GM12801 (cell line): ENCODE data around the gene CEP72.

Experiments
- CTCF ChIP-seq: IDR thresholded peaks from one replicate; pipeline ENCODE4 v1.5.1; 2011; ENCODE audit warnings: control low read depth; ENCODE audit not compliant: insufficient read length; ENCODE audit errors: extremely low read depth

Gene CEP72

GRCh38 chr5:671459-672328 lies 59.6 kb downstream of the CEP72 start:
- no peak for TF ChIP-seq CTCF

- no peak for TF ChIP-seq CTCF
These were observed 60.4 kb downstream of the CEP72 start for GRCh38 chr5:672329-673160.

DNA sequence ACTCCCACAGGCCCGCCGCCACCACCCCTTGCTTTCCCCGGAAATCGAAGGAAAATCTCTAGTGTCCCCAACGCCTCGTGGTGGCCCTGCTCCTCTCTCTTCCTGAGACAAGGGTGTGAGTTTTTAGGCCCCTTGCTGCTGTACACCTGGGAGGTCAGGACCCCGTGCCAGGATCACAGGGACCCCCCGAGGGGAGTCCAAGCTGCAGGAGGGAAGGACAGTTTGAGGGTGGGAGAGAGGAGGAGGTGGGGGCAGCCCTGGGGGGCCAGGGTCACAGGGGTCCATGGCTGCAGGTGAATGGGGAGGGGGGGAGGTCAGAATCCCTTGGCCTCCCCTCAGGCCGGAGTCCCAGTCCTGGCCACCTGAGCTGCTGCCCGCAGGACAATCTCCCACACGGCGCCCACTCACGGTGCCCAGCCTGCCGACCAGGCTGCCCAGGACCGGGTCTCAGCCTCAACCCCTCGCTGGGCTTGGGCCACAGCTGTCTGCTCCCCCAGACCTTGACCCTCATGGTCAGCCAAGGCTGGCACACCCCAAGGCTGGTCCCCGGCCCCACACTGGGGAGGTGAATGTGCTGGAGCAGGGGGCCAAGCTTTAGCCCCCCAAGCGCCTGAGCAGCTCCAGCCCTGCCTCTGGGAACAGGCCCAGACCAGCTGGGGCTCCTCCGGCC lies 61.2 kb downstream of the CEP72 start:
- TF ChIP-seq CTCF = no peak

- TF ChIP-seq CTCF = no peak
These were observed 61.9 kb downstream of the CEP72 start for GRCh38 chr5:673831-674629.

GRCh38 chr5:674630-675011 lies 62.5 kb downstream of the CEP72 start:
- no peak for TF ChIP-seq CTCF

- TF ChIP-seq CTCF = no peak
These were observed 63.2 kb downstream of the CEP72 start for GRCh38 chr5:675111-675870.
